NCI-H146 (cell line): ENCODE measurements around the gene ZSCAN10.

ENCODE experiments used
- DNase-seq: peaks from one replicate; lab custom pipeline; 2025; lab: John Stamatoyannopoulos, UW

Gene ZSCAN10

GRCh38 chr16:3112058-3112880 lies 13.2 kb upstream of the ZSCAN10 start, which contains the start of gene ZNF205:
ZNF205 (plus strand) TSS chr16:3112586; CDS start chr16:3113431, 845 bp downstream.
- peak; percentile 93 for DNase-seq

GRCh38 chr16:3106205-3106928 lies 7.3 kb upstream of the ZSCAN10 start:
- peak; percentile 97 for DNase-seq

GRCh38 chr16:3101841-3102470 lies 2.9 kb upstream of the ZSCAN10 start:
- DNase-seq = no peak

- peak; percentile 40 for DNase-seq
These were observed 2.1 kb upstream of the ZSCAN10 start for GRCh38 chr16:3101018-3101840.

GRCh38 chr16:3099732-3100499 lies 822 bp upstream of the ZSCAN10 start:
- DNase-seq = peak; percentile 98

- no peak for DNase-seq
These were observed 269 bp upstream of the ZSCAN10 start for GRCh38 chr16:3099395-3099731.

GRCh38 chr16:3097266-3097665 lies 1.8 kb downstream of the ZSCAN10 start:
- DNase-seq = no peak

- DNase-seq = no peak
These were observed 2.7 kb downstream of the ZSCAN10 start for GRCh38 chr16:3096362-3096761.

- no peak for DNase-seq
These were observed 3.2 kb downstream of the ZSCAN10 start for GRCh38 chr16:3095869-3096268.

GRCh38 chr16:3094289-3095027 lies 4.6 kb downstream of the ZSCAN10 start:
- peak; percentile 56 for DNase-seq

GRCh38 chr16:3092501-3092941 lies 6.6 kb downstream of the ZSCAN10 start:
- peak; percentile 54 for DNase-seq

GRCh38 chr16:3091551-3091950 lies 7.5 kb downstream of the ZSCAN10 start:
- no peak for DNase-seq

- peak; percentile 24 for DNase-seq
These were observed 9.1 kb downstream of the ZSCAN10 start for GRCh38 chr16:3089717-3090592.

GRCh38 chr16:3088925-3089716 lies 10.0 kb downstream of the ZSCAN10 start:
- no peak for DNase-seq

GRCh38 chr16:3088450-3088849 lies 10.6 kb downstream of the ZSCAN10 start:
- DNase-seq = no peak

GRCh38 chr16:3087243-3088235 lies 11.6 kb downstream of the ZSCAN10 start:
- DNase-seq = no peak

GRCh38 chr16:3086596-3087242 lies 12.4 kb downstream of the ZSCAN10 start:
- no peak for DNase-seq
